Stimulated activated CD4-positive, alpha-beta T cell treated with anti-CD3 and anti-CD28 coated beads, TNF-alpha, amount 100 ng/mL, for 1 hour (primary cell): ENCODE results near the gene MLLT6.

ENCODE experiments used
- DNase-seq, 3 donors: peaks; one replicate each; pipeline ENCODE4 v3.0.0-alpha.2; 2020; ENCODE audit warnings: low read depth in 3 of 3, low spot score in 1 of 3

Gene MLLT6

DNA sequence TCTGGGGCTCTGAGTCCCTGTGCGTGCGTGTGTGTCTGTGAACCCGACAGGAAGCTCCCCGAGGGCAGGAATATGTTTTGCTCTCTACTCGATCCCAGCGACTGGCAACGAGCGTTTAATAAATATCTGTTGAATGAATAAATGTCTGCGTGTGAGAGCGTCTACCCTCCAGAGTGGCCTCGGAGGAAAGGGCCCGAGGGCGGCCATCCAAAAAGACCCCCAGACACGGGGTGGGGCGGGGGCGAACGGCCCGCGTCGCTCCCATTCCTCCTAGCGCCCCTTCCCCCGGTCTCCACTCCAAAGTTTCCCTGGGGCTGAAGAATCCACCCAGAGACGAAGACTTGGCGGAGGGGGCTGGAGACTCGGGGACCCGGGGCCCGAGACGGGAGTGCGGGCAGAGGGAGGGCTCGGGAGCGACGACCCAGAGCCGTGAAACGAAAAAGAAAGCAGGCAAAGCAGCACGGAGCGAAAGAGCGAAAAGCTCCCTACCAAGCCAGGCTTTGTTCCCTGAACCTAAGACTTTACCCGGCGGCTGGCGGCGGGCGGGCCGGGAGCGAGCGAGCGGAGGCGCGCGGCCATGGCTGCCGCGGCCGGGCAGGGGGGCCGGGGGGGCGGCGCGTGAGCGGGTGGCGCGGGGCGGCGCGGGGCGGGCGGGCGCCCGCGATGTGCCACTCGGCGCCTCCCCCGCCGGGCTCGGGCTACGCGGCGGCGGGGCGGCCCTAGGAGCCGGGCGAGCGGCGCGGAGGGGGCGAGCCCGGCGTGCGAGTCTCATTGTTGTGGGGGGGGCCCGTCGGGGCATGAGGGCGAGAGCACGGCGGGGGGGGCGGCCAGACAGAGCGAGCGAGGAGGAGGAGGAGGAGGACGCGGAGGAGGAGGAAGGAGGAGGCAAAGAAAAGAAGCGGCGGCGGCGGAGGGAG, at the start of gene MLLT6:
Gene MLLT6 (plus strand): TSS at position 668 of the 917 bp plus-strand sequence. CDS start 360 bp downstream, outside the sequence.
- DNase-seq: peak; percentile 57 to 66 (median 62)

DNA sequence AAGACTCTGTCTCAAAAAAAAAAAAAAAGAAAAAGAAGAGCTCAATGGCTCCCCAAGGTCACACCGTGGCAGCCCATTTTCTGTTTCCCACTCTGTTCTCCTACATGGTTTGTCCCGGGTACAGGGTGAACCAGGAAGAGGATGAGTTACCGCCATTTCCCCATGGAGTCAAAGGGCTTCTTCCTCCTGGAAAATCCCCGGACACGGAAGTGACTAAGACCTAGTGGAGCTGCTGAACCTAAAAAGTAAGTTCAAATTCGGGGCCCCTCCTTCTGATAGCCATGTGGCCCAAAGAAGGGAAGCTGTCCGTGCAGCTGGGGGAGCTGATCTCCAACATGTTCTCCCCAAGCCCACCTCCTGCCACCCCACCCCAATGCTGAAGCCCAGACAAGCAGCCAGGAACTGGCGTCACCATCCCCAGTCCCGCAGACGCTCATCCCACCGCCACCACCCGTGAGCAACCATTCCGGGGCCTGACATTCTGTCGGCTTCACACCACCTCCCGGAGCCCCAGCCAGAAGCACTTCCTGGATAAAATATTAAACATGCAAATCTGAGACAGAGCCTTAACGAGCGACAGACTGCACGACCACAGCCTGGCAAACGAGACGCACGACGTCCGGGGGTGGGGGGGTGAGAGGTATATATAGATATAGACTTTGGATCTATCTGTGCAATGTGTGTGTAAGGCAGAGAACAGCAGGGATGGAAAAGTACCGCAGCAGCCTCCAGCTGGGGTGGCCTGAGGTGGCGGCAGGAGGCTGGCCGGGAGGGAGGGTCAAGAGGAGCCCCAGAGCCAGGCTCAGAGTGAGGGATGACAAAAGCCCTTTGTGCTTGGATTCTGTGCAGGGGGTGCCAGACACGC, 47.9 kb upstream of the MLLT6 start:
- no peak for DNase-seq

DNA sequence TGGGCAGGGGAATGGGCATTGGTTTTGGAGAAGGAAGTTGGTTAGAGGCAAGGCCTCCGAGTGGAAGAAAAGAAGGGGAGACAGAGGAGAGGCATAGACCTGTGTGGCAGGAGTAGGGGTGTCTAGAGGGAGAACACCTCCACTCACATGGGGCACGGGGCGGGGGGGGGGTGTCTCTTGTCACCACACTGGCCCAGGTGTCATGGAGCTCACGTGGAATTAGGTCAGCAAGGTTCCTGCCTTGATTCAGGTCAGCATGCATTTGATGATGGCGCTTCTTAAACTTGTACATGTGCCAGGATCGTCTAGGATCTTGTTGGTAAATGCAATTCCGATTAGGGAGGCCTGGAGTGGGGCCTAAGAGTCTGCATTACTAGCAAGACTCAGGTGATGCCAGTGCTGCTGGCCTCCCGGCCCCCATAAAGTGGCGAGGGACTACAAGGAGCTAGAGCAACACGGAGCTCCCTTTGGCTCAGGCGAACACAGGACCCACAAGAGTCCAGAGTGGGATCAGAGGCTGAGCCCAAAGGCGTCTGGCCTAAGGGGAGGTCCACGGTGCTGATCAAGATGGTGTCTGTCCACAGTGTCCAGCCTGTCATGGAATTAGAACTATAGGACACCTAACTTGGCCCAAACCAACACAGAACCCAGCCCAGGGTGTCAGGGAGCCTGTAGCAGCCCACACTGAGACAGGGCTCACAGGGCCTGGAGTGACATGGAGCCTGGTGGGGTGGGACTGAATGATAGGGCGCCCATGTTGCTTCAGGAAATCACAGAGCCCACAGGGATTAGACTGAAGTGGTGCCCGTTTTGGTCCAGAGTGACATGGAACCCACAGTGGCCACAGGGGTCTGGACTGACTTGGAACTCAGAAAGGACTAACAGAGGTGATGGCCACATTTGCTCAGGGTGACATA, 47.0 kb upstream of the MLLT6 start:
- DNase-seq: no peak

DNA sequence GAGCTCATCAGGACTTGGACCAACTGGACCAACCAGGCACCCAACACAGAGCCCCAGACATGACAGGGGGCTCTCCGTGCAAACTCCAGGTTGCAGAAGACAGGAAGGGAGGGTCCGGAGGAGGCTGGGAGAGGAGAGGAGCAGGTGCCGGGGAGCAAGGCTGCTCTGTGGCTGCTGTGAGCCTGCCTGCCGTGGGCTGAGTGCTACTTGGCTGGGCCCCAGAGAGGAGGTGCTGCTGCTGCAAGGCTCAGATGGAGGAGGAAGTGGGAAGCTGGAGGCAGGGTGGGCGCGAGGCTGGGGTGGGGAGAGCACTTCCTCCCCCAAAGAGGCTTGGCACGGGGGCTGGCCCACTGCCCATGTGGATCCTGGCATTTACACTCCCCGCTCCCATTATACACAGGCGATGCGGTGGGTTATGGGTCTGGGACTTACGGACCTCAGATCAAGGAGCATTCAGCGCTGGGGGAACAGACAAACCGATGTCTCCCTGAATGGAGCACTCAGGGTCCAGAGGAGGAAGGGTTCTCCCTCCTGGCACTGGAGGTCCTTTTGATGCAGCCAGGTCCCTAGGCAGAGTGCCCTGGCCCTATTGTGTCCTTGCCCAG, 46.2 kb upstream of the MLLT6 start:
- DNase-seq: no peak

DNA sequence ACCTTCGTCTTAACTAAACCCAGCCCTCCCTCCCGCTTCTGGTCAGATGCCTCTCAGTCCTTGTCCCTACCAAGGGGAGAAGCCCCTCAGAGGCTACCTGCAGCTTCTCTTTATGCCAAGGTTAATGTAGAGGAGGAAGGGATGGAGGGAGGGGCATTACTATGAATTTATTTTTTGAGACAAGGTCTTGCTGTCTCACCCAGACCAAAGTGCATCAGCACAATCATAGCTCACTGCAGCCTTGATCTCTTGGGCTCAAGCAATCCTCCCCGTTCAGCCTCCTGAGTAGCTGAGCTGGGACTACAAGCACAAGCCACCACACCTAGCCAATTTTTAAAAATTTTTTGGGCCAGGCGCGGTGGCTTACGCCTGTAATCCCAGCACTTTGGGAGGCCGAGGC, 45.7 kb upstream of the MLLT6 start:
- DNase-seq: no peak

DNA sequence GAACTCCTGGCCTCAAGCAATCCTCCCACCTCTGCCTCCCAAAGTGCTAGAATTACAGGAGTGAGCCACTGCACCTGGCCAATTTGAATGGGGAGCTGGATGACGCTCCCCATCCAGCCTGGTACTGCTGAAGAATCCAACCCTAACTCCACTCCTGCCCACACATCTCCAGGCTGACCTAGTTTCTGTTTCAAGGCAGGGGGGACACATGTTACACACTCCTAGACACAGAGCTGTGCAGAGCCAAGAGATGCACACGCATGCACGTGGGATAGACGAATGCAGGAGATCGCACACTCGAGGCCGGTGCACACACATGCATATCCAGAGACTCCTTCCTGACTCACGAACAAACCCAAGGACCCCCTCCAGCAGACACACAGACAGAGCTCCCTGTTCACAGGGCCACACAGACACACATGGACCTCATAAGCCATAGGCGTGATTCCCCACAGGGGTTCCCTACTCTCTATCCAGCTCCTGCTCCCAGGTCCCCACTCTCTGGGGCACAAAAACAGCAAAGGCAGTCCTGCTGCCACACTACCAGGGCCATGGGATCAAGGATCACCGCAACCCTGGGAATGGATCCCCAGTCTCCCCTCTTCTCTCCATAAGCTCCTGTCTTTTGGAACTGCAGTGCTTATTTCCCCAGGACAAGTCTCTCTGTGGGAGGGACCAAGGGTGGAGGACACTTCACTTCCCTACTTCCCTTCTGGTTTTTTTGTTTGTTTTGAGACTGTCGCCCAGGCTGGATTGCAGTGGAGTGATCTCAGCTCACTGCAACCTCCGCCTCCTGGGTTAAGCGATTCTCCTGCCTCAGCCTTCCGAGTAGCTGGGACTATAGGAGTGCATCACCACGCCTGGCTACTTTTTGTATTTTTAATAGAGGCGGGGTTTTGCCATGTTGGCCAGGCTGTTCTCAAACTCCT, 44.7 kb upstream of the MLLT6 start:
- DNase-seq: no peak

DNA sequence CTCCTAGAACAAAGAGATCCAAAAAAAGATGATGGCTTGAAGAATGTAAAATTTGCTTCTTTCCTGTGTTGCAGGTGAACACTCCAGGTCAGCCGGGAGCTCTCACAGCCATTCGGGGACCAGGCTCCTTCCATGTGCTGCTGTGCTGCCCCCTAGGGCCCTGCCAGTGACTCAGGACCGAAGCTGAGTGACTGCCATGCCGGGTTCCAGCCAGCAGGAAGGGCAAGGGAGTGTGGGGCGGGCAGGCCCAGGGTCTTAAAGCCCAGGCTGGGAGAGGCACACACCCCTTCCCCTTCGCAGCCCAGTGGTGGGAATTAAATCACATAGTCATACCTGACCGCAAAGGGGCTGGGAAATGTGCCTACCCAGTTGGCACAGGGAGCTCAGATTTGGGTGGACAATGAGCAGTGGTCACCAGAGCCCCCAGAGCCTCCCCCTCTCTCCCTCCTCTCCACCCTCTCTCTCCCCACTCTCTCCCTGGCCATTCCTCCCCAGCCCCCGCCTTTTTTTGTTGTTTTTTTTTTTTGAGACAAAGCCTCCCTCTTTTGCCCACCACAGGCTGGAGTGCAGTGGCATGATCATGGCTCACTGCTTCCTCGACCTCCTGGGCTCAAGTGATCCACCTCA, 41.8 kb upstream of the MLLT6 start:
- DNase-seq: no peak

DNA sequence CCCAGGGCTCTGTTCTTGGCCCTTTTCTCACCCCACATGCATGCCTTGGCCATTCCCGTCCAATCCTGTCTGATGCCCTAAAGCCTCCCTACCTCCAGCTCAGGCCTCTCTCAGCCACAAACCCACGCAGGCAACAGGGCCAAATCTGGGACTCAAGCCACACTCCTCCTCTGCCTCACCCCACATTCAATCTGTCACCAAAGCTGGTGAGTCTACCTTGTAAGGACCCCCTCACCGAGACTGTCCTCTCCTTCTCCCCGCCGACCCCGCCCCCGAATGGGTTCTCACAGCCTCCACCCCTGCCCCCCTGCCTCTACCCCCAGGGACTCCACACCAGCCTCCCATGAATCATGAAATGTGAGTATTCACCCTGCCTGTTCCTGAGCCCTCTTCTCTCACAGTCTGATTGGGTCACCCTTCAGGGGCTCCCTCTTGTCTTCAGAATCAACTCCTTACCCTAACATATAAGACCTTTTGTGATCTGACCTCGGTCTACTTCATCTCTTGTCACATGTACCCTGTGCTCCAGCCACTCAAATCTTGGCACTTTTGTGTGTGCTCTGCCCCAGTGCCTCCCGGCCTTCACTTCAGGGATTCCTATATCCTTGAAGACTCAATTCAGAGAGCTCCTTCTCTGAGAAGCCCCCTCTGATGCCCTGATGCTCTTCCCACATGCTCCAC, 41.0 kb upstream of the MLLT6 start:
- no peak for DNase-seq

DNA sequence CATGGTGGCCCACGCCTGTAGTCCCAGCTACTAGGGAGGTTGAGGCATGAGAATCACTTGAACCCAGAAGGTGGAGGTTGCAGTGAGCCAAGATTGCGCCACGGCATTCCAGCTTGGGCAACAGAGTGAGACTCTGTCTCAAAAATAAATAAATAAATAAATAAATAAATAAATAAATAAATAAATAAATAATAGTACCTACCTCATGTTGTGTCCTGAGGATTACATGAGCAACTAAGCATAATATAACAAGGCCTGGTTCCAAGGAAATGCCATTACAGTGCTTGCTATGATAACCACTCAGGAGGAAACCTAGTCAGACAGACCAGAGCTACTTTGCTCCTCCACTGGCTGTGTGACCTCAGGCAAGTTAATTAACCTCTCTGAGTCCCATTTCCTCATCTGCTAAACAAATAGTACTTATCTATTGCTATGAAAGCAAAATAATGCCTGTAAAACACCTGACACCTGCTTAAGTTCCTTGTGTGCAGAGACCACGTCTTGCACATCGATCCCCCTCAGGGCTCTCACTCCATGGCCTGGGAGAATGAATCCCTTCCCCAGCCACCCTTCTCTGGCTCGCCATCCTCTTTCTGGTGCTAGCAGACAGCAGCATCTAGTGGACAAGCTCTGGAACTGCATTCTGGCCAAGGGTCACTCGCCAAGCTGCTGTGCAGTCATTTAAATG, 37.8 kb upstream of the MLLT6 start:
- no peak for DNase-seq

DNA sequence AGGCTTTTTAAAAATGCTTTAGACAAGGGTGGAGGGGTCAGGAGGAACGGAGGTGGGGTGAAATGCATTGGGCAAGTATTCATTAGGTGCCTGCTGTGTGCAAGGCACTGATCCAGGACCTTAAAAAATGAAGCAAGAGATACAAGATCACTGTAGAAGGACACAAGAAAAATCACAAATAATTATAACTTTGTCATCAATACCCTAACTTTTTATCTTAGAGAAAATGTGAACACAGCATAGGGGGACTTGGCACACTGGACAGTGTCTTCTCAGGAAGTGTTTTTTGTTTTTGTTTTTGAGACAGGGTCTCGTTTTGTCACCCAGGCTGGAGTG, 37.3 kb upstream of the MLLT6 start:
- no peak for DNase-seq

DNA sequence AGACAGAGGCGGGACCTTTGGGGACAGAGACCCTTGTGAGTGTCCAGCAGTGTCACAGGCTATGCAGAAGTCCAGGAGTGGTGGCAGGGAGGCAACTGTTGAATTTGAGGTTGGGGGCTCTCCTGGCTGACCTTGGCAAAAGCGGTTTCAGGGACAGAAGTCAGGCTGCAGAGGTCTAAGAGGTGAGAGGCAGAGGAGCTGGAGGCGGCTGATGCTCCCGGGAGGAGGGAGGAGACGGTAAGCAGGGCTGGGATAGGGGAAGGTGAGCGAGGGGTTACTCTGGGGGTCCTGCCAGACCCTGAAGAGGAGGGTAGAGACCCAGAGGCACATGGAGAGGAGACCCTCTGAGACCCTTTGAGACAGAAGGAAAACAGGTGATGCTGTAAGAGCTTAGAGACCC, 35.6 kb upstream of the MLLT6 start:
- DNase-seq: no peak

DNA sequence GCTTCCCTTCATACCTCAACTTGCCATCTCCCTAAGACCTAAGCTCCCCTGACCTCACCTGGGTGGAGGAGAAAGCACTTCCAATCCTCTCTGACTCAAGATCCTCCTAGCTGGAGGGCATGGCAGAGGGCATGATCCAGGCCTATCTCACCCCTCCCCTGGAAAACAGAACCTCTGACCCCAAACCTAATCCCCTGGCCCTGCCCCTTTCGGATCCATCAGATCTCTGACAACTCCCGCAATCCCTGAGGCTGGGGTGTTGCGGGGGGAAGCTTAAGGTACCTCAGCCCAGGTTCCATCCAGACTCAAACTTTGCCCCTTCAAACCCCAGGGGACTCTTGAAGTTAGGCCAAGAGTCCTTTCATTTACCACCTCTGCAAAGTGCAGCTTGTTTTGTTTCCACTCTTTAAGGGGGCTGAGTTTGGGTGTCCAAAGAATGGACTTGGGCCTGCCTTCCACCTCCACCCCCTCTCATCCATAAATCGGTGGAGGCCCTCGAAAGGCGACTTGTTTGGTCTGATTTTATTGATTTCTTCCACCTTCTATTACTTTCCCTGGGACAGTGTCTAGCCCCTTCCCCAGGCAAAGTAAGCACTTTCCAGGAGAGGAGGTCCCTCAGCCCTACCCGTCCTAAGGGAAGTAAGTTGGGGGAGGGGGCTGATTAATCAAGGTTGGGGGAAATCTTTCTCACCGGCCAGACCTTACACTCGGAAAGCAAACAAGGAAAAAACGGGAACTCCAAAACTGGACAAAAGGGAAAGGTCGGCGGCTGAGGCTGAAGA, 32.9 kb upstream of the MLLT6 start:
- DNase-seq: no peak

DNA sequence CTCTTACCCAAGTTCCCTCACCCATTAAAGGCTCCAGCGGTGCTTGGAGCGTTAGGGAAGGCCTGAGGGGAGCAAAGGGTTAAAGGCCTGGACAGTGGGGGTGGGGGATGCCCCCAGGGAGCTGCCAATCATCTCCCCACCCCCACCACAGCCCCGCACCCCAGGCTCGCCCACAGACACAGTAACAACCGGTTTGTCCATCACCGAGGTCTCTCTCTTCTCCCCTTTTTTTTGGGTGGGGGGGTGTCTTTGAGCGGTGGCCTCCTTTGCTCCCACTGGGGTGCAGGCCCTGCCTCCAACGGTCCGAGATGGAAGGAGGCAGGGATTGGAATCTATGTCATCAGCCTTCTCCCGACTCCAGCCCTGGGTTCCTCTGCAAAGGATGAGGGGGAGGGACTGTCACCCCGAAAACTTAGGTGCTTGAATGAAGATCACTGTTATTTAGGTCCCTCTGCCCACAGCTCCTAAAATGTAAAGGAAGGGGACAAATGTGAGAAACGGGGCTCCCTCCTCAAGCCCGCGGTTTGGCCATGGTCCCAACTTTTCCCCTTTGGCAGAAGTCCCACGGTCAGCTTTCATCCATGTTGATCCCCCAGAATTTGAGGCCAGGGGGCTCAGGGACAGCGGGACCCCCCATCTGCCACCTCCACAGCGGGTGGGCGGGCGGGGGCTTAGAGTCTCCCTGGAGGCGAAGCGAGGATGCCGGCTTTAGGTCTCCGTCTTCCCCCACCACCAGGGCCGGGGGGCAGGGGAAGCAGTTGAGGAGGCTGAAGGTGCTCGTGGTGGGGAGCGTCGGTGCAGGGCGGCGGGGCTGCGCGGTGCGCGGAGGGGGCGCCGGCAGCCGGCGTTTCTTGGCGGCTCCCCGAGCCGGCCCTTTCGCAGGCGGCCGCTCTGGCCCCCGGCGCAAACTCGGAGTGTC, 32.0 kb upstream of the MLLT6 start:
- DNase-seq: no peak

DNA sequence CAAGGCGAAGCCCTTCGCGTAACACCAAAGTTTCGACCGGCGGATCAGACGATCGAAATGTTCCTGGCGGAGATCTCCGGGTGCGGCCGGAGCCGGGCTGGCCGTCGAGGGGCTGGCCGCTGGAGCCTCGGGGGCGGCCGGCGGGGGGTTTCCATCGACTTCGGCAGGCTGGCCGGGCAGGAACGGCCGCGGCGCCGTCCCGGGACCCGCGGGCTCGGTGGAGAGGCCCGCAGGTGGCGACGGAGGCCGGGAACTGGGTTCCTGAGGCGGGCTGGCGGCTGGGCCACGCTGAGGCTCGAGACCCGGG, 31.4 kb upstream of the MLLT6 start:
- no peak for DNase-seq

DNA sequence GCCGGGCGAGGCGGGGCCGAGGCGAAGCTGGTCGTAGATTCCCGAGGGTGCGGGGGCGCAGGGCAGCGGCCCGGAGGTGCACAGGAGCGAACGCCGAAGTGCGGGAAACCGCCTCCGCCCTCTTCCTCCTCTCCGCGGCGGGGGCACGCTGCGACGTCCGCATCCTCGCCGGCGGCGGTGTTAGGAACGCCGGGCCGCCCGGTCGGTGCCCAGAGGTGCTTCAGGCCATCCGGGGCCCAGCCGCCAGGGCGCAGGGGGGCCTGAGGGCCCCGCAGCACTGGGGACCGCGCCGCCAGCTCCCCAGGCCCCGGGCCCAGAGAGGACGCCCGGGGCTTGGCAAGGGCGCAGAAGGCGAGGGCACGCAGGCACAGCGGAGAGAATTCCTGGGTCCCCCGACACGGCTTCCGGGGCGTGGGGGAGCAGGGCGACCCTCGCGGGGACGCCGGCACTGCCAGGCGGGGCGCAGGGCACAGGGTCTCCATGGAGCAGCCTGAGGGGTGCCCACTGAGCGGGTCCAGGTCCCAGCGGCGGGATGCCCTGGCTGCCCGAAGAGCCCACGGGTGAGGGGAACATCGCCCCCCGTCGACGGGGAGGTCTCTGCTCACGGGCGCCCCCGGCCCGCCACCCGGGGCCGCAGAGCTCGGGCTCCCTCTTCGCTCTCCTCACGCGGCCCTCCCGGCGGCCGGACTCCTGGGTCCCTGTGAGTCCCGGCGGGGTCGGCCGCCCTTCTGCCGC, 30.9 kb upstream of the MLLT6 start:
- peak in 1 of 3 donors; percentile 26 for DNase-seq
